ENCODE measurements around the gene RMDN2.
A peak's percentile ranks its signal among the peaks of the same experiment; 100 is the strongest.

The RMDN2 gene

DNA sequence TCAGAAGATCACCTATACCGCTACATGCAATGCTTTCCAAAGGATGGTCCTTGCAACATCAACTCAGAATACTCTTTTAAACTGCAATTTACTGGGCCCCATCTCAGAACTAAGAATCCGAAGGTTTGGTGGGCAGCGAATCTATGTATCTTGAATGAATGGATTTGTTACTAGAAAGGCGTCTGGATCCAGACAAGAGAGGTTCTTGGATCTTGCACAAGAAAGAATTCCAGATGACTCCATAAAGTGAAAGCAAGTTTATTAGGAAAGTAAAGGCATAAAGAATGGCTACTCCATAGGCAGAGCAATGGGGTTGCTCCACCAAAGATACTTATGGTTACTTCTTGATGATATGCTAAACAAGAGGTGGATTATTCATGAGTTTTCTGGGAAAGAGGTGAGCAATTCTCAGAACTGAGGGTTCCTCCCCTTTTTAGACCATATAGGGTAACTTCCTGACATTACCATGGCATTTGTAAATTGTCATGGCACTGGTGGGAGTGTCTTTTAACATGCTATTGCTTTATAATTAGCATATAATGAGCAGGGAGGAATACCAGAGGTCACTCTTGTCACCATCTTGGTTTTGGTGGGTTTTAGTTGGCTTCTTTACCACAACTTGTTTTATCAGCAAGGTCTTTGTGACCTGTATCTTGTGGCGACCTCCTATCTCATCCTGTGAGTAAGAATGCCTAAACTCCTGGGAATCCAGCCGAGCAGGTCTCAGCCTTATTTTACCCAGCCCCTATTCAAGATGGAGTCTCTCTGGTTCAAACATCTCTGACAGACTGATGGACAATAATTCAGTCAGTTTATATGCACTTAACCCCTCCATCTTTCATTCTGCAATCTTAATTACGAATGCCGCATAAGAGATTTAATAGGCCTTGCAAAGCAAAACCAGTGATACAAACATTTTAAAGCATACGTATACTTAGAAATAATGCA is 7.5 kb upstream of the RMDN2 start:
- TF ChIP-seq, protein P1, sequence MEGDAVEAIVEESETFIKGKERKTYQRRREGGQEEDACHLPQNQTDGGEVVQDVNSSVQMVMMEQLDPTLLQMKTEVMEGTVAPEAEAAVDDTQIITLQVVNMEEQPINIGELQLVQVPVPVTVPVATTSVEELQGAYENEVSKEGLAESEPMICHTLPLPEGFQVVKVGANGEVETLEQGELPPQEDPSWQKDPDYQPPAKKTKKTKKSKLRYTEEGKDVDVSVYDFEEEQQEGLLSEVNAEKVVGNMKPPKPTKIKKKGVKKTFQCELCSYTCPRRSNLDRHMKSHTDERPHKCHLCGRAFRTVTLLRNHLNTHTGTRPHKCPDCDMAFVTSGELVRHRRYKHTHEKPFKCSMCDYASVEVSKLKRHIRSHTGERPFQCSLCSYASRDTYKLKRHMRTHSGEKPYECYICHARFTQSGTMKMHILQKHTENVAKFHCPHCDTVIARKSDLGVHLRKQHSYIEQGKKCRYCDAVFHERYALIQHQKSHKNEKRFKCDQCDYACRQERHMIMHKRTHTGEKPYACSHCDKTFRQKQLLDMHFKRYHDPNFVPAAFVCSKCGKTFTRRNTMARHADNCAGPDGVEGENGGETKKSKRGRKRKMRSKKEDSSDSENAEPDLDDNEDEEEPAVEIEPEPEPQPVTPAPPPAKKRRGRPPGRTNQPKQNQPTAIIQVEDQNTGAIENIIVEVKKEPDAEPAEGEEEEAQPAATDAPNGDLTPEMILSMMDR (conservative IDR thresholded peaks at IDR 0.05; ENCODE audit: low read depth, low read length) = no peak
- DNase-seq (ENCODE audit: low read depth) = no peak

DNA sequence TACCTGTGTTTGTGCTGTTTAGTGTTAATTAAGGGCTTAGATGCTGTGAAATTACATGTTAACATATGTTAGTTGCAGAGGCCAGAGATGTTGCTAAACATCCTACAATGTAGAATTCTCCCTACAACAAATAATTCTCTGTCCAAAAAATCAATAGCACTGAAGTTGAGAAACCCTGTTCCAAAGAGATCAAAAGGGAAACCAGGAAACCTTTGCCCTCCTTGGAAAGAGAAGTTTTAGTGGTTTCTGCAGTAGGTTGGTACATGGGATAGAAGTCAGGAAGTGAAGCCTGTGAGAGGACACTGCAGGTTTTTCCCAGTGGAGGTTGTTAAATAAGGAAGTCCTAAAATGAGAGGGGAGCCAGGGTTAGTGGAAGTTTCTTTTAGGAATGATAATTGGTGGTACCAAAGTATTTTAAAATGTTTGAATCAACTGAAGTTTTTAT is 6.3 kb upstream of the RMDN2 start:
- no peak overlapping the region for H3K4me3 ChIP-seq (ENCODE audit: low read depth, low read length)
- DNase-seq (ENCODE audit: low read depth) = no peak

More for the DNA sequence above, 7.5 kb upstream of the RMDN2 start:
- no peak overlapping the region for H3K4me3 ChIP-seq (ENCODE audit: low read depth, low read length)

DNA sequence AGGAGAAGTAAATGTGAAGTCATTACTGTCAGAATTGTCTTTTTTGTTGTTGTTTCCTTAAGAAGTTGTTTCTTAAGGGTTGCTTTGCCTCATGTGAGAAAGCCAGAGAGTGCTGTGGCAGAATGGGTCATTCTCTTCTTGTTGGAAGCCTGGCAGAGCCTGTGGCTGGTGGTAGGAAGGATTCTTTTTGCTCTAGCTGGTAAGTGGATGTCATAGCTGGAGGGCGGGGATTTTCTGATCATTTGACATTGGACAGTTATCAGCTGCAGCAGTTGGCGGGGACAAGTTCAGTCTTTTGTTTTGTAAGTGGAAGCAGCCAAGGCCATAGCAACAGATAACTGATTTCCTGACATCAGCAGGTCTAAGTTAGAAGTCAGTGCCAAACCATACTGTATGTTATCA is 5.5 kb upstream of the RMDN2 start:
- no peak for DNase-seq (ENCODE audit: low read depth)
- no peak overlapping the region for H3K4me3 ChIP-seq (ENCODE audit: low read depth, low read length)
- TF ChIP-seq, protein P1 (conservative IDR thresholded peaks at IDR 0.05; ENCODE audit: low read depth, low read length) = no peak

More for the DNA sequence above, 6.3 kb upstream of the RMDN2 start:
- TF ChIP-seq, protein P1 (conservative IDR thresholded peaks at IDR 0.05; ENCODE audit: low read depth, low read length) = no peak

DNA sequence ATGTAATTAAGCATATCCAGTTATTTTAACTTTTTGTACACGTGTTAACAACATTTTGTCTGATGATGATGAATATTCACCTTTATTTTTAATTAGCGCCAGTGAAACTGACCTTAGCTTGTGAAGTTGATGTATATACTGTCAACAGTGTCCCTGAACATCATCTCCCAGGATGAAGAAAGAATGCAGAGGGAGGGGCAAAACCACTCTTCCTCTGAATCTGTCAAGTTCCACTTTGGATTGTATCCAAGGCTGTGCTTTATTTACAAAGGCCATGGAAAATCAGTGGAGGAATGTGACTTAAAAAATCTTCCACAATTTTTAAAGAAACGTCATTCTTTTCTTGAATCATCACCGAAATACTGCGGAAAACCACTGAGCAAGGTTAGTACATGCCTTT is 4.5 kb upstream of the RMDN2 start:
- no peak overlapping the region for H3K4me3 ChIP-seq (ENCODE audit: low read depth, low read length)
- DNase-seq (ENCODE audit: low read depth) = peak; percentile 83
- TF ChIP-seq, protein P1 (conservative IDR thresholded peaks at IDR 0.05; ENCODE audit: low read depth, low read length) = no peak

DNA sequence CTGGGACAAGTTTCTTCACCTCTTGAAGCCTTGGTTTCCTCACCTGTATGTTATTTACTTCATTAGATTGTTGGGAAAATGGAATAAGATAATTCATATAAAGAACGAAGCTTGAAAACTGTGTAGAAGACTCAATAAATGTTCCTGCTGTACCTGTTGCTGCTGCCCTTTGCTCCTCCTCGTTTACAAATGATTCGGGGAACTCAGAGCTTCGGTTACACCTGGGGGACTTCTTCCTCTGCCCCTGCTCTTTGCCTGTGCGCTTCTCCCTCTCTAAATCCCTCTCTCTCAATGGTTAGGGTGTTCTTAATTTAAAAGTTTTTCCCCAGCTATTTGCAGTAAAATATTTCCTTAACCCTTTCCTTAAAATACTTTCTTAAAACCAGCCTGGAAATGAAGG is 3.3 kb upstream of the RMDN2 start:
- DNase-seq (ENCODE audit: low read depth) = no peak
- H3K4me3 ChIP-seq (ENCODE audit: low read depth, low read length) = no peak overlapping the region
- TF ChIP-seq, protein P1 (conservative IDR thresholded peaks at IDR 0.05; ENCODE audit: low read depth, low read length) = no peak

DNA sequence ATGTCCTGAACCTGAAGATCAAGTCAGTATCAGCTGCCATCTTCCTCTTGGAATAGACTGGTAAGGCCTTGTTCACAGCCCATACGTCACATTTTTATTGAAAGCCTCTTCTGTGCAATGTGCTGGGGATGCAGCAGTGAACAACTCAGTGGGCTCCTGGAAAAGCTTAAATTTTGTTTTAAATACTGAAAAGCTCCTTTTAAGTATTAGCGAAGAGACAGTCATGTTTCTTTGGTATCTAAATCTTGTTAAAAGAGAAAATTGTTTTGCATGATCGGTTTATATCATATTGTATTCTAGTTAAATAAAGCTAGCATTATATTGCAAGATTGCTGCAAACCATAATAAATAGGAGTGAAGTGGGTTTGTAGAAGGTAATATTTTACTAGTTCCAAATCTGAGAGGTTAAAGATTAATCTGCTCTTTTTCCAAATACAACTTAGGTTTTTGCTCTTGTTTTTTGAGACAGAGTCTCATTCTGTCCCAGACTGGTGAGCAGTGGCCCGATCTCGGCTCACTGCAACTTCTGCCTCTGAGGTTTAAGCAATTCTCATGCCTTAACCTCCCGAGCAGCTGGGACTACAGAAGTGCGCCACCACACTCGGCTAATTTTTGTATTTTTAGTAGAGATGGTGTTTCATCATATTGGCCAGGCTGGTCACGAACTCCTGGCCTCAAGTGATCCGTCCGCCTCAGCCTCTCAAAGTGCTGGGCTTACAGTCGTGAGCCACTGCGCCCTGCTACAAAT is 1.6 kb upstream of the RMDN2 start:
- no peak overlapping the region for H3K4me3 ChIP-seq (ENCODE audit: low read depth, low read length)
- DNase-seq (ENCODE audit: low read depth) = no peak
- TF ChIP-seq, protein P1 (conservative IDR thresholded peaks at IDR 0.05; ENCODE audit: low read depth, low read length) = no peak
